ENCODE results near the gene NEGR1. TPM values are rescaled to one million over a fixed set of nuclear protein-coding genes. Genes with fewer than 3 reads are reported as not detected.

NEGR1 gene
- total RNA-seq, 1 experiment from 2014 or later, result 2.9 TPM

DNA sequence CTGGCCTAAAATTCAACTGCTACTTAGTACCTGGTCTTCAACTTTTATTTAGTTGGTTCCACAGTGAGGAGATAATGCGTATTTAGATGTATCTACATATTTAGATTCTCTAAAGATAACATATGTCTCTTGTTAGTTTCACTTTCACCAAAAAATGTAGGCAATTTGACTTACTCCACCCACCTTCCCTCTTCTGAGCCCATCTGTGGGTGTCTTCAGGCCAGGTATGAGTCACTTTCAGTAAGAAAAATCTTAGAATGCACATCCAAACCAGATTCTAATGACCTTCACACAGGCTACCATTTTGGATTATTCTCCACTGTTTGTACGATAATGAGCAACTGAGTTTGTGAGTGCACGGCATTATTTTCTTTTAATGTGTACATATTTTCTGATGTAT, 501.7 kb downstream of the NEGR1 start:
- Mint-ChIP-seq H3K4me1 (peaks cover 16% of the 10 kb centered on the region), H3K4me3 (no peak overlapping the region), H3K9me3 (no peaks in the 10 kb centered on the region), H3K27ac (peak overlapping the region; percentile 6; the same call in 1 of the 2 replicates), H3K27me3 (ENCODE audit: low read depth) (no peaks in the 10 kb centered on the region), H3K36me3 (no peaks in the 10 kb centered on the region)
- TF ChIP-seq ZNF423 (CRISPR knock-in tag; IDR thresholded peaks at IDR 0.05) (no peak), ZNF317 (CRISPR knock-in tag; IDR thresholded peaks at IDR 0.05; ENCODE audit: borderline replicate concordance, low read depth) (no peak), TCF7 (CRISPR knock-in tag; IDR thresholded peaks at IDR 0.05; ENCODE audit: low read depth) (no peak)
- ChIA-PET POLR2A (no interaction called here), CTCF (no interaction called here)
- ATAC-seq (no peak), DNase-seq (ENCODE audit: low spot score) (no peak)

DNA sequence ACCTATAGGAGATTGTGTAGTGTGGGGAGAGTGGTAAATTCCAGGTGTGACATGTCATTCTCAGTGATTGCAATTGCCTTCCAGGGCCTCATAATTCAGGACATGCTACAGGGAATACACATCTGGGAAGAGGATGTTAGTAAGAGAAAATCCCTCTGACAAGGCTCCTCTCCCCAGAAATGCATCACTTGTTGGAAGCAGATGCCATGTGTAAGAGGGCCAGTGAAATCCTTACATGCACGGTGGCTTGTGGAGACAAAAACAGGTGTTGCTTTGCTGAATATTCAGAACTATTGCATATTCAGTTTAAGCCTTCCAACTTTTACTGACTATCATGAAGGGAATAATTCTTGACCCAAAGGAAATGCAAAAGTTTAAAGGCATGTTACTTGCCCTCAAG, 503.4 kb downstream of the NEGR1 start:
- Mint-ChIP-seq H3K4me1 (peaks cover 19% of the 10 kb centered on the region), H3K36me3 (no peaks in the 10 kb centered on the region), H3K27ac (peak overlapping the region; percentile 85), H3K9me3 (no peaks in the 10 kb centered on the region), H3K27me3 (ENCODE audit: low read depth) (no peaks in the 10 kb centered on the region), H3K4me3 (no peak overlapping the region)
- CTCF ChIA-PET, result no interaction called here
- ATAC-seq, result no peak
- POLR2A ChIA-PET, result no interaction called here
- TF ChIP-seq, protein P1, sequence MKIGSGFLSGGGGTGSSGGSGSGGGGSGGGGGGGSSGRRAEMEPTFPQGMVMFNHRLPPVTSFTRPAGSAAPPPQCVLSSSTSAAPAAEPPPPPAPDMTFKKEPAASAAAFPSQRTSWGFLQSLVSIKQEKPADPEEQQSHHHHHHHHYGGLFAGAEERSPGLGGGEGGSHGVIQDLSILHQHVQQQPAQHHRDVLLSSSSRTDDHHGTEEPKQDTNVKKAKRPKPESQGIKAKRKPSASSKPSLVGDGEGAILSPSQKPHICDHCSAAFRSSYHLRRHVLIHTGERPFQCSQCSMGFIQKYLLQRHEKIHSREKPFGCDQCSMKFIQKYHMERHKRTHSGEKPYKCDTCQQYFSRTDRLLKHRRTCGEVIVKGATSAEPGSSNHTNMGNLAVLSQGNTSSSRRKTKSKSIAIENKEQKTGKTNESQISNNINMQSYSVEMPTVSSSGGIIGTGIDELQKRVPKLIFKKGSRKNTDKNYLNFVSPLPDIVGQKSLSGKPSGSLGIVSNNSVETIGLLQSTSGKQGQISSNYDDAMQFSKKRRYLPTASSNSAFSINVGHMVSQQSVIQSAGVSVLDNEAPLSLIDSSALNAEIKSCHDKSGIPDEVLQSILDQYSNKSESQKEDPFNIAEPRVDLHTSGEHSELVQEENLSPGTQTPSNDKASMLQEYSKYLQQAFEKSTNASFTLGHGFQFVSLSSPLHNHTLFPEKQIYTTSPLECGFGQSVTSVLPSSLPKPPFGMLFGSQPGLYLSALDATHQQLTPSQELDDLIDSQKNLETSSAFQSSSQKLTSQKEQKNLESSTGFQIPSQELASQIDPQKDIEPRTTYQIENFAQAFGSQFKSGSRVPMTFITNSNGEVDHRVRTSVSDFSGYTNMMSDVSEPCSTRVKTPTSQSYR (CRISPR knock-in tag; IDR thresholded peaks at IDR 0.05), result no peak
- TF ChIP-seq, protein P2, sequence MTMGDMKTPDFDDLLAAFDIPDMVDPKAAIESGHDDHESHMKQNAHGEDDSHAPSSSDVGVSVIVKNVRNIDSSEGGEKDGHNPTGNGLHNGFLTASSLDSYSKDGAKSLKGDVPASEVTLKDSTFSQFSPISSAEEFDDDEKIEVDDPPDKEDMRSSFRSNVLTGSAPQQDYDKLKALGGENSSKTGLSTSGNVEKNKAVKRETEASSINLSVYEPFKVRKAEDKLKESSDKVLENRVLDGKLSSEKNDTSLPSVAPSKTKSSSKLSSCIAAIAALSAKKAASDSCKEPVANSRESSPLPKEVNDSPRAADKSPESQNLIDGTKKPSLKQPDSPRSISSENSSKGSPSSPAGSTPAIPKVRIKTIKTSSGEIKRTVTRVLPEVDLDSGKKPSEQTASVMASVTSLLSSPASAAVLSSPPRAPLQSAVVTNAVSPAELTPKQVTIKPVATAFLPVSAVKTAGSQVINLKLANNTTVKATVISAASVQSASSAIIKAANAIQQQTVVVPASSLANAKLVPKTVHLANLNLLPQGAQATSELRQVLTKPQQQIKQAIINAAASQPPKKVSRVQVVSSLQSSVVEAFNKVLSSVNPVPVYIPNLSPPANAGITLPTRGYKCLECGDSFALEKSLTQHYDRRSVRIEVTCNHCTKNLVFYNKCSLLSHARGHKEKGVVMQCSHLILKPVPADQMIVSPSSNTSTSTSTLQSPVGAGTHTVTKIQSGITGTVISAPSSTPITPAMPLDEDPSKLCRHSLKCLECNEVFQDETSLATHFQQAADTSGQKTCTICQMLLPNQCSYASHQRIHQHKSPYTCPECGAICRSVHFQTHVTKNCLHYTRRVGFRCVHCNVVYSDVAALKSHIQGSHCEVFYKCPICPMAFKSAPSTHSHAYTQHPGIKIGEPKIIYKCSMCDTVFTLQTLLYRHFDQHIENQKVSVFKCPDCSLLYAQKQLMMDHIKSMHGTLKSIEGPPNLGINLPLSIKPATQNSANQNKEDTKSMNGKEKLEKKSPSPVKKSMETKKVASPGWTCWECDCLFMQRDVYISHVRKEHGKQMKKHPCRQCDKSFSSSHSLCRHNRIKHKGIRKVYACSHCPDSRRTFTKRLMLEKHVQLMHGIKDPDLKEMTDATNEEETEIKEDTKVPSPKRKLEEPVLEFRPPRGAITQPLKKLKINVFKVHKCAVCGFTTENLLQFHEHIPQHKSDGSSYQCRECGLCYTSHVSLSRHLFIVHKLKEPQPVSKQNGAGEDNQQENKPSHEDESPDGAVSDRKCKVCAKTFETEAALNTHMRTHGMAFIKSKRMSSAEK (CRISPR knock-in tag; IDR thresholded peaks at IDR 0.05; ENCODE audit: borderline replicate concordance), result no peak
- TF ChIP-seq, protein P3, sequence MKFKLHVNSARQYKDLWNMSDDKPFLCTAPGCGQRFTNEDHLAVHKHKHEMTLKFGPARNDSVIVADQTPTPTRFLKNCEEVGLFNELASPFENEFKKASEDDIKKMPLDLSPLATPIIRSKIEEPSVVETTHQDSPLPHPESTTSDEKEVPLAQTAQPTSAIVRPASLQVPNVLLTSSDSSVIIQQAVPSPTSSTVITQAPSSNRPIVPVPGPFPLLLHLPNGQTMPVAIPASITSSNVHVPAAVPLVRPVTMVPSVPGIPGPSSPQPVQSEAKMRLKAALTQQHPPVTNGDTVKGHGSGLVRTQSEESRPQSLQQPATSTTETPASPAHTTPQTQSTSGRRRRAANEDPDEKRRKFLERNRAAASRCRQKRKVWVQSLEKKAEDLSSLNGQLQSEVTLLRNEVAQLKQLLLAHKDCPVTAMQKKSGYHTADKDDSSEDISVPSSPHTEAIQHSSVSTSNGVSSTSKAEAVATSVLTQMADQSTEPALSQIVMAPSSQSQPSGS (CRISPR knock-in tag; IDR thresholded peaks at IDR 0.05; ENCODE audit: borderline replicate concordance, low read depth), result no peak
- TF ChIP-seq NFYB (CRISPR knock-in tag; conservative IDR thresholded peaks at IDR 0.05; ENCODE audit: low read depth) (no peak), ZNF396 (CRISPR knock-in tag; IDR thresholded peaks at IDR 0.05; ENCODE audit: borderline replicate concordance) (no peak), NFATC4 (CRISPR knock-in tag; IDR thresholded peaks at IDR 0.05) (no peak), EMX1 (CRISPR knock-in tag; IDR thresholded peaks at IDR 0.05) (no peak)
- TF ChIP-seq, protein P4, sequence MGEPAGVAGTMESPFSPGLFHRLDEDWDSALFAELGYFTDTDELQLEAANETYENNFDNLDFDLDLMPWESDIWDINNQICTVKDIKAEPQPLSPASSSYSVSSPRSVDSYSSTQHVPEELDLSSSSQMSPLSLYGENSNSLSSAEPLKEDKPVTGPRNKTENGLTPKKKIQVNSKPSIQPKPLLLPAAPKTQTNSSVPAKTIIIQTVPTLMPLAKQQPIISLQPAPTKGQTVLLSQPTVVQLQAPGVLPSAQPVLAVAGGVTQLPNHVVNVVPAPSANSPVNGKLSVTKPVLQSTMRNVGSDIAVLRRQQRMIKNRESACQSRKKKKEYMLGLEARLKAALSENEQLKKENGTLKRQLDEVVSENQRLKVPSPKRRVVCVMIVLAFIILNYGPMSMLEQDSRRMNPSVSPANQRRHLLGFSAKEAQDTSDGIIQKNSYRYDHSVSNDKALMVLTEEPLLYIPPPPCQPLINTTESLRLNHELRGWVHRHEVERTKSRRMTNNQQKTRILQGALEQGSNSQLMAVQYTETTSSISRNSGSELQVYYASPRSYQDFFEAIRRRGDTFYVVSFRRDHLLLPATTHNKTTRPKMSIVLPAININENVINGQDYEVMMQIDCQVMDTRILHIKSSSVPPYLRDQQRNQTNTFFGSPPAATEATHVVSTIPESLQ (CRISPR knock-in tag; IDR thresholded peaks at IDR 0.05), result no peak
- no peak for DNase-seq (ENCODE audit: low spot score)

DNA sequence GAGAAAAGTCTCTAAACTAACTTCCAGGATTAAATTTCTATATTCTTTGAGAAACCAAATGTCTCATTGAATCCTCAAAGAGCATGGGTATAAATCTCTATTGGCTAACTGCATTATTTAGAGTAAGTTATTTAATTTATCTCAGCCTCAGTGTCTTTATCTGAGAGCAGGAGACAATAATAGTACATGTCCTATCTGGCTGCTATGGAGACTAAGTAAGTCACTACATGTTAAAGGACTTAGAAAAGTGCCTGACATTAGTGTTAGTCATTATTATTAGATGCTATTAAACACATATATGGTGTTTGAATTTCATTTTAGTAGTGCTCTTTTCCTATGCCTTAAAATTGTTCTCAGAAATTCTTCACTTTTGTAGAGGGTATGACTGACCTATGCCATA, 505.2 kb downstream of the NEGR1 start:
- POLR2A ChIA-PET, result no interaction called here
- no peaks in the 10 kb centered on the region for H3K9me3 Mint-ChIP-seq
- TF ChIP-seq, protein P5, sequence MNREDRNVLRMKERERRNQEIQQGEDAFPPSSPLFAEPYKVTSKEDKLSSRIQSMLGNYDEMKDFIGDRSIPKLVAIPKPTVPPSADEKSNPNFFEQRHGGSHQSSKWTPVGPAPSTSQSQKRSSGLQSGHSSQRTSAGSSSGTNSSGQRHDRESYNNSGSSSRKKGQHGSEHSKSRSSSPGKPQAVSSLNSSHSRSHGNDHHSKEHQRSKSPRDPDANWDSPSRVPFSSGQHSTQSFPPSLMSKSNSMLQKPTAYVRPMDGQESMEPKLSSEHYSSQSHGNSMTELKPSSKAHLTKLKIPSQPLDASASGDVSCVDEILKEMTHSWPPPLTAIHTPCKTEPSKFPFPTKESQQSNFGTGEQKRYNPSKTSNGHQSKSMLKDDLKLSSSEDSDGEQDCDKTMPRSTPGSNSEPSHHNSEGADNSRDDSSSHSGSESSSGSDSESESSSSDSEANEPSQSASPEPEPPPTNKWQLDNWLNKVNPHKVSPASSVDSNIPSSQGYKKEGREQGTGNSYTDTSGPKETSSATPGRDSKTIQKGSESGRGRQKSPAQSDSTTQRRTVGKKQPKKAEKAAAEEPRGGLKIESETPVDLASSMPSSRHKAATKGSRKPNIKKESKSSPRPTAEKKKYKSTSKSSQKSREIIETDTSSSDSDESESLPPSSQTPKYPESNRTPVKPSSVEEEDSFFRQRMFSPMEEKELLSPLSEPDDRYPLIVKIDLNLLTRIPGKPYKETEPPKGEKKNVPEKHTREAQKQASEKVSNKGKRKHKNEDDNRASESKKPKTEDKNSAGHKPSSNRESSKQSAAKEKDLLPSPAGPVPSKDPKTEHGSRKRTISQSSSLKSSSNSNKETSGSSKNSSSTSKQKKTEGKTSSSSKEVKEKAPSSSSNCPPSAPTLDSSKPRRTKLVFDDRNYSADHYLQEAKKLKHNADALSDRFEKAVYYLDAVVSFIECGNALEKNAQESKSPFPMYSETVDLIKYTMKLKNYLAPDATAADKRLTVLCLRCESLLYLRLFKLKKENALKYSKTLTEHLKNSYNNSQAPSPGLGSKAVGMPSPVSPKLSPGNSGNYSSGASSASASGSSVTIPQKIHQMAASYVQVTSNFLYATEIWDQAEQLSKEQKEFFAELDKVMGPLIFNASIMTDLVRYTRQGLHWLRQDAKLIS (CRISPR knock-in tag; IDR thresholded peaks at IDR 0.05; ENCODE audit: borderline replicate concordance), result no peak
- TF ChIP-seq, protein P6, sequence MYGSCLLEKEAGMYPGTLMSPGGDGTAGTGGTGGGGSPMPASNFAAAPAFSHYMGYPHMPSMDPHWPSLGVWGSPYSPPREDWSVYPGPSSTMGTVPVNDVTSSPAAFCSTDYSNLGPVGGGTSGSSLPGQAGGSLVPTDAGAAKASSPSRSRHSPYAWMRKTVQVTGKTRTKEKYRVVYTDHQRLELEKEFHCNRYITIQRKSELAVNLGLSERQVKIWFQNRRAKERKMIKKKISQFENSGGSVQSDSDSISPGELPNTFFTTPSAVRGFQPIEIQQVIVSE (CRISPR knock-in tag; IDR thresholded peaks at IDR 0.05; ENCODE audit: borderline replicate concordance), result no peak
- TF ChIP-seq OVOL2 (CRISPR knock-in tag; IDR thresholded peaks at IDR 0.05; ENCODE audit: borderline replicate concordance) (no peak), ZNF219 (CRISPR knock-in tag; IDR thresholded peaks at IDR 0.05; ENCODE audit: borderline replicate concordance) (no peak), NFE2L1 (CRISPR knock-in tag; IDR thresholded peaks at IDR 0.05) (no peak), EMX1 (CRISPR knock-in tag; IDR thresholded peaks at IDR 0.05) (no peak)

More for the DNA sequence above, 505.2 kb downstream of the NEGR1 start:
- CTCF ChIA-PET, result no interaction called here
- Mint-ChIP-seq H3K27ac (no peak overlapping the region), H3K4me1 (peaks cover 19% of the 10 kb centered on the region), H3K27me3 (ENCODE audit: low read depth) (no peaks in the 10 kb centered on the region), H3K36me3 (no peaks in the 10 kb centered on the region), H3K4me3 (no peak overlapping the region)
- ATAC-seq (no peak), DNase-seq (ENCODE audit: low spot score) (no peak)
